Retinal pigment epithelial cell (primary cell): ENCODE data around the gene SGF29.
"Not testable (repeated sequence)": the region's sequence is repeated elsewhere in the genome, so short reads cannot be mapped to it uniquely, and the experiment has no call there.

Experiments used
- DNase-seq: peaks from one replicate; pipeline ENCODE4 v3.0.0-alpha.2; 2010; ENCODE audit warnings: low read depth
- H3K4me3 ChIP-seq: 2 replicates; pipeline ENCODE4 v1.5.1; 2011; ENCODE audit warnings: mild to moderate bottlenecking, low read length, control low read depth, moderate library complexity
- CTCF ChIP-seq: conservative IDR thresholded peaks from 2 replicates; pipeline ENCODE4 v1.5.1; 2011; ENCODE audit warnings: low read depth, low read length, control low read depth, inconsistent platforms

The SGF29 gene

GRCh38 chr16:28617874-28618273 is 64.2 kb downstream of the SGF29 start:
- no peak overlapping the region for H3K4me3 ChIP-seq

GRCh38 chr16:28620316-28620715 is 66.6 kb downstream of the SGF29 start:
- H3K4me3 ChIP-seq, DNase-seq: not testable (repeated sequence)

More at GRCh38 chr16:28617874-28618273, 64.2 kb downstream of the SGF29 start:
- no peak for DNase-seq
- TF ChIP-seq CTCF, result no peak

- TF ChIP-seq CTCF, result no peak
- H3K4me3 ChIP-seq, result no peak overlapping the region
- no peak for DNase-seq
Observed at GRCh38 chr16:28621481-28622155, 67.9 kb downstream of the SGF29 start.

GRCh38 chr16:28622532-28623171 is 68.9 kb downstream of the SGF29 start:
- not testable (repeated sequence) for DNase-seq
- peak overlapping the region; percentile 43 for H3K4me3 ChIP-seq

- no peak for TF ChIP-seq CTCF
- no peak for DNase-seq
- H3K4me3 ChIP-seq, result peak overlapping the region; percentile 43
Observed at GRCh38 chr16:28623172-28623711, 69.5 kb downstream of the SGF29 start.

- not testable (repeated sequence) for H3K4me3 ChIP-seq, DNase-seq
Observed at GRCh38 chr16:28630905-28631304, 77.2 kb downstream of the SGF29 start.

GRCh38 chr16:28636093-28636823 is 82.5 kb downstream of the SGF29 start:
- H3K4me3 ChIP-seq, result not testable (repeated sequence)
- peak; percentile 72 for DNase-seq

GRCh38 chr16:28637765-28638164 is 84.0 kb downstream of the SGF29 start, which contains the start of gene NPIPB8:
TSS of gene NPIPB8 (plus strand) at chr16:28638065. CDS start at chr16:28638361, 296 bp downstream.
- H3K4me3 ChIP-seq, DNase-seq: not testable (repeated sequence)

- DNase-seq, H3K4me3 ChIP-seq: not testable (repeated sequence)
Observed at GRCh38 chr16:28638359-28638758, 84.6 kb downstream of the SGF29 start.

GRCh38 chr16:28639959-28640358 is 86.2 kb downstream of the SGF29 start:
- not testable (repeated sequence) for H3K4me3 ChIP-seq, DNase-seq
